G401 (cell line): Measurements from ENCODE around the gene SYT3. TPM values are rescaled to one million over a fixed set of nuclear protein-coding genes. Genes with fewer than 3 reads are reported as not detected.
"Not testable (repeated sequence)": the region's sequence is repeated elsewhere in the genome, so short reads cannot be mapped to it uniquely, and the experiment has no call there.

ENCODE experiments used
- DNase-seq: peaks from one replicate; pipeline ENCODE4 v3.0.0-alpha.2; 2015; ENCODE audit warnings: low spot score
- in situ Hi-C: cut with HindIII; loops from 2 replicates; pipeline ENCODE4 v1.10.0; 2016; ENCODE audit warnings: low sequenced_read_pairs, mixed read lengths
- total RNA-seq: library from RNA; depleted of rRNA; stranded (reverse); fragments of >200 nt; shearing (Covaris generic); gene quantifications from 2 replicates; pipeline ENCODE4 v1.2.3, GENCODE V29; 2014

Gene SYT3
- total RNA-seq, 1 experiment from 2014 or later: 2.7 TPM

DNA sequence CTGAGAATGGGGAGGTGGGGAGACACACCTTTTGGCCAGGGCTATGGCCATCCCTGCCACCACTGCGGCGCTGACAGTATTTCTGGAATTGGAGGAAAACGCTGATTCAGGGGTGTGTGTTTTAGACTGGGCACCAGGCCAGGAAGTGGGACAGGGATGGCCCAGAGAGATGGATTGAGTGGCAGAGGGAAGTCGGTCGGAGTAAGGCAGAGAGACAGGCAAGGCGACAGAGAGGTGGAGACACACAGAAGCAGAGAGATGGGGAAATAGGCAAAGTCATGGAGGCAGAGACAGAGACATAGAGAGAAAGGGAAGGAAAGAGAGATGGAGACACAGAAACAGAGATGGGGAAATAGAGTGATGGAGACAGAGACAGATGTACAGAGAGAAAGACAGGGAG, 5.4 kb upstream of the SYT3 start:
- no peak for DNase-seq
- in situ Hi-C loops: no loop called here

DNA sequence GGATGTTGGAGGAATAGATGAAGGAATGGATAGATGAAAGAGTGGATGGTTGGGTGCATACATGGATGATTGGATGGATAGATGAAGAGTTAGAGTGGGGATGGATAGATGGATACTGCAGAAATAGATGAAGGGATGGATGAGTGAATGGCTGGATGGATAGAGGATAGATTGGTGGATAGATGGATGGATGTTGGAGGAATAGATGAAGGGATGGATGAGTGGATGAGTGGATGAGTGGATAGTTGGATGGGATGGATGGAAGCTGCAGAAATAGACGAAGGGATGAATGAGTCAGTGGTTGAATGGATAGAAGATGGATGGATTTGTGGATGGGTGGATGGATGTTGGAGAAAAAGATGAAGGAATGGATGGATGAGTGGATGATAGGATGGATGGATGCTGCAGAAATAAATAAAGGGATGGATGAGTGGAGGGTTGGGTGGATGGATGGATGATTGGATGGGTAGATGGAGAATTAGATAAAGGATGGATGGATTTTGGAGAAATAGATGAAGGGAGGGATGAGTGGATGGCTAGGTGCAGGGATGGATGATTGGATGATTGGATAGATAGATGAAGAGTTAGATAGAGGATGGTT, 4.7 kb upstream of the SYT3 start:
- no peak for DNase-seq
- in situ Hi-C loops: no loop called here

DNA sequence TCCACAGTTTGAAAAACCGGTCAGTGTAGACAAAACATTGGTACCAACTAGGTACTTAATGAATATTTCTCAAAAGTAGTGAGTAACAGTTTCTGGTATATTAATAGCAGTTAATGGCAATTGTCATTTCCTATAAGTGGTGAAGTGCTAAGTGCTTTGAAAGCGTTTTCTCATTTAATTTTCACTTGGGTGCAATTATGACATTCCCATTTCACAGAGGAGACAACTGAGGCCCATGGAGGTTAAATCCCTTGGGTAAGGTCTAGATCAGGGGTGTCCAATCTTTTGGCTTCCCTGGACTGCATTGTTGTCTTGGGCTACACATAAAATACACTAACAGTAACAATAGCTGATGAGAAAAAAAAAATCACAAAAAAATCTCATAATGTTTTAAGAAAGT, 687 bp upstream of the SYT3 start:
- in situ Hi-C loops: no loop called here
- no peak for DNase-seq

DNA sequence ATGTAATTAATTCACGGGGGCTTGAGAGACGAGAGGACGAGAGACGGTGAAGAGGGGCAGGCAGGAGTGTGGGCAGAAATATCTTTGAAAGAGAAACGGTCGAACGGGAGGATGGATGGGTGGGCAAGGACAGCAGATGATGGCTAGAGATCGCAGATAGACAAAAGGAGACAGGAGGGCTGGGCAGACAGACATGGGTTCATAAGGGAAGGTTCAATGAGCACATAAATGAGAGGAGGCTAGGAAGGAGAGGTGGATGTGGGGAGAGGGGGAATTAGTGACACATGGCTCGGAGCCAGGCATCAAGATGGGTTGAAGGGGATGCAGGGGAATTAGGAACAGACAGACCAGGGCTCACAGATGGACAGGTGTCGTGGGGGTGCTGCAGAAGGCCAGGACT, 1.1 kb downstream of the SYT3 start:
- peak; percentile 38 for DNase-seq
- in situ Hi-C loops: no loop called here

DNA sequence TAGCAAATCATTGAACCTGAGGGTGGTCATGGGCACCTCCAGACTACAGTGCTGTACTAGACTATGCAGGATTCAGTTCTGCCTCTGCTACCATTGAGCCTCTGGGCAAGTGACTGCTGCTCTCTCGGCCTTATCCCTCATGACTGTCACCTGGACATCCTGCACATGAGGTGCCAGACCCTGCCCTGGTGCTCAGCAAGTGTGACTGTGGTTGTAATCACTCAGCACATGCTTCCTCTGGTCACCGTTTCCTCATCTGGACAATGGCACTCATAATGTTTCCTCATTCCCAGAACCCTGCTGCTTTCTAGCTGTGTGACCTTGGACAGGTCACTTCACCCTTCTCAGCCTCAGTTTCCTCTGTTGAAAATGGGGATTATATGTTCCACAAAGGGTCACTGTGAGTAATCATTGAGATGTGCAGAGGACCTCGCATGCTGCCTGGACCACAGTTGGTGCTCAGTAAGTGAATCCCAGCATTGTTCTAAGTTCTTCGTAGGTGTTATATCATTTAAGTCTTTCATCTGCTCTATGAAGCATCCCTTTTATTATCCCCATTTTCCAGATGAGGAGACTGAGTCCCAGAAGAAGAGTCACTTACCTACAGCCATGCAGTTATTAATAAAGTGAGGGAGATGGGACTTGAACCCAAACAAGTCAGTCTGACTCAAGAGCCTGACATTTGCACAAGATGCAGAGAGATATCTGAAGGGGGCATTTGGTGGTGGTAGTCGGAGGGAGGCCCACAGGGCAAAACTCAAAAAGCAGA, 3.2 kb downstream of the SYT3 start:
- DNase-seq: no peak
- in situ Hi-C loops: no loop called here

DNA sequence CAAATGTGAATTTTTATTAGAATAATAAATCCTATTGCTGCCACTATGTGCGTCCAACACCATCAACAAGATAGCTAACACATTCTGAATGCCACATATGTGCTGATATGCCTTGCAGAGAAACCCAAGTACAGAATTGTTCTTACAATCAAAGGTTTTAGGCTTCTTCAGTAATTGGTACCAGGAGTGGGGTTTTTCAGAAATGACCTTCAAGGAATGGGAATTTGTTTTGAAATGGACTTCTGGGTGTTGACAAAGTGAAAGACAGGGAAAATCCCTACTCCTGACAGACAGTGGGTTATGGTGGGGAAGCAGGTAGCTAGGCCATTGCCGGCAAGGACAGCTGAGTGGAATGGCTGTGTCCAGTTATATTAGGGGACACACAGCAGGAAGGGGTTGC, 5.7 kb downstream of the SYT3 start:
- in situ Hi-C loops: no loop called here
- no peak for DNase-seq

DNA sequence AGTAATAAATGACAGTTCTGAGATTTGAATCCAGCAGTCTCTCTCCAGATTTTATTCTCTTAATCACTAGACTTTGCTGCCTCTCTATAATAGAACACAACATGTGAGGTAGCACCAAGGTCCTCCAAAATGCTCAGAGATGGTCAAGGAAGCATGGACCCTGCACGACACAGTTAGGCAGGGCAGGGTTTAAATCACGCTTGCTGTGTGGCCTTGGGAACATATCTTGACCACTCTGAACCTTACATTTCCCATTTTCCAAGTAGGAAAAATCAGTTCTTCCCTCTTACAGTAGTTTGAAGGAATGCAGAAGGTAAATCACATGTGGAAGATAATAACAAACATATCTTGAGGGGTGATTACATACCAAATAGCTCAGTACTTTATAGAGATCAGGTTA, 6.3 kb downstream of the SYT3 start:
- no peak for DNase-seq
- in situ Hi-C loops: no loop called here

DNA sequence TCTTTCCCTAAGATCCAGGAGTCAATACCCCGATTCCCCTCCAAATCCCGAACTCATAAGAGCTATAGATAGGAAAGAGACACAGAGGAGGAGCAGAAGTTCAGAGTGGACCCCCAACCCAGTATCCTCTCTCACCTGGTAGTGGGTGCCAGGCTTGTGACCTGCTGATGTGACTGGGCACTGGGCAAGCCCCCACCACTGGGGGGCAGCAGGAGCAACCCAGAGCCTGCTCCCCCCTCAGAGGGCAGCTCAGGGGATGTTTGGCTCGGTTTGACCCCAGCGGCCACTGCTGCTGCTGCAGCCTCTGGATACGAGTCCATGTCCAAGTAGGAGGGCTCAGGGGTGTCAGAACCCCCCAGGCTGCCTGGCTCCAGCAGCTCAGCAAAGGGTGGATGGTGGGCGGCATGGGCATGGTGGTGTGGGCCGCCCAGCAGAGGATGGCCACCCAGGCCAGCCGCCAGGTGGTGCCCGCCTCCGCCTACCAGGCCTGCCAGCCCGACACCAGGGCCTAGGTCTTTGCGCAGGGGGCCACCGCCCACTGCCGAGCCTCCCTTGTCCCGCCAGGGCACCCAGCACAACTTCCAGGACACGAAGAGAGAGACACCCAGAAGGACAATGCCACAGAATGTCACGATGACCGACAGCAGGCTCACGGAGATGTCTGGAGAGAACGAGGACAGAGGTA, 7.4 kb downstream of the SYT3 start:
- no peak for DNase-seq
- in situ Hi-C loops: no loop called here

DNA sequence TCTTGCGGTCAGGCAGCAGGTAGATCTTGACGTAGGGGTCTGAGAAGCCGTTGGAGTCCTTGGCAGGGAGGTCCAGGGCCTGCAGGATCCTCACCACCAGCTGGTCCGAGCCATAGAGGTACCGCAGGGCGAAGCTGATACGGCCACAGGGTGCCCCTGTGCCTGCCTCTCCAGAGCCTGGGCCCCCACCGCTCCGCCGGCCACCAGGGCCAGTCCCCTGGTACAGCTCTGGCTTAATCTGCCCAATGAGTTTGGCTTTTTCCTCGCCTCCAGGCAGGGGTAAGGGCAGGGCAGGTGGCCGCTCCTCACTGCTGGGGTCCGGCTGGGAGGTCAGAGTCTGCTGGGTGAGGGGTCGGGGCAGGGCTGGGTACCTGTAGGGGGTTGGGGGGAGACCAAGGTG, 9.9 kb downstream of the SYT3 start:
- in situ Hi-C loops: no loop called here
- no peak for DNase-seq

DNA sequence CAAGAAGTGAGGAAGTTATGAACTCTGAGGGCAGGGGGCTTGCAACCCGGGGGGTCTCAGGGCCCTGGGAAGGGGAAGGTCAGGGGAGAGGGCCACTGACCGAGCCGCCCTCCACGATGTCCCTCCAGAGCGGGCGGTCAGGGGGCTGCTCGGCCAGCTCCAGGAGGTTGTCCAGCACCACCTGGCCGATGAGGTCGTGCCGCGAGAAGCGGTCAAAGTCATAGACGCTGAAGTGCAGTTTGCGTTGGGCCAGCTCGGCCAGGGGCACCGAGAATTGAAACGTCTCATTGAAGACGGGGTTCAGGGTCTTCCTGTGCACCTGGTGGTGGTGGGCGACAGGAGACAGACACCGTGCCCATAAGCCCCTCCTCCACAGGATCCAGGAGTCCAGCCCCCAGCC, 10.5 kb downstream of the SYT3 start:
- no peak for DNase-seq
- in situ Hi-C loops: no loop called here

DNA sequence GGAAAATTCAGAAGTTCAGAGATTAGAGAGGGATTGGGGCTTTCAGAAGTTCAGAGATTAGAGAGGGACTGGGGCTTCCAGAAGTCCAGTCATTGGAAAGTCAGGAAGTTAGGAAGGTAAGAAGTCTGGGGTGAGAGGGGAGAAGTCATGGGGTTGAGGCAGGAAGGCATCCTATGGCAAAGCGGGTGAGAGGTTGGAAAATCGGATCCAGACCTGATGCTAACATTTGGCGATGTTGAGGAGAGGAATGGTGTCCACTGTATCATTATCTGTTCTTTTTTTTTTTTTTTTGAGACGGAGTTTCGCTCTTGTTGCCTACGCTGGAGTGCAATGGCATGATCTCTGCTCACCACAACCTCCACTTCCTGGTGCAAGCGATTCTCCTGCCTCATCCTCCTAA, 11.1 kb downstream of the SYT3 start:
- in situ Hi-C loops: no loop called here
- no peak for DNase-seq

DNA sequence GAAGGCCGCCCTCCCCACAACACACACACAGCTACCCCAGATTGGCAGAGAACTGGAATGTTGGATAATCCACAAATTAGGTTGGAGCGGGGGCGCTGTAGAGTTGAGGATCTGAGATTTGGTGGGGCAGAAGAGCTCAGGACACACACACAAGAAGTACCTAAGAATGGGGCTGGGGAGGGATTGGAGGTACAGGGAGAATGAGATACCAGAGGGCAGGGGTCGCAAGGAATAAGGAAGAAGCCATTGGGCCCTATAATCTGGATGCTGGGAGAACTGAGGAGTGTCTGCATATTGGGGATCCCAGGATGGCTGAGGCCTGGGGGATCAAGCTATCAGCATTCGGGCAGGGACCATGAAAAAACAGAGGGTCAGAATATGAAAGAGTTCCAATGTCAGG, 11.5 kb downstream of the SYT3 start:
- in situ Hi-C loops: no loop called here
- no peak for DNase-seq

DNA sequence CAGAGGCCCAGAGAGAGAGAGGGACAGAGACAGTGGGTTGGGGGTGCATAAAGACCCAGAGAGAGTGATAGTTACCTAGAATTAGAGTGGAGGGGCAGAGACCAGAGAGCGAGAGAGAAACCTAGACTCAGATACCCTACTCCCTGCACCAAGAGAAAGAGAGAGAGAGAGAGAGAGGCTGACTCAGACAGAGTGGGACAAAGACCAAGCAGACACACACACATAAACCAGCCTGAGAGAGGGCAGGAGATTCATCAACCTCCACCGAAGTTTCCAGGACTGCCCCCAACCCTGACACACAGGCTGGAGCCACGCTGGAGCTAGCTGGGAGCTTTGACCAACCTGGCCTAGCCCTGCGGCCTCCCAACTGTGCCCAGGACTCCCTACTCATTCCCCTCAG, 12.9 kb downstream of the SYT3 start:
- DNase-seq: no peak
- in situ Hi-C loops: no loop called here

DNA sequence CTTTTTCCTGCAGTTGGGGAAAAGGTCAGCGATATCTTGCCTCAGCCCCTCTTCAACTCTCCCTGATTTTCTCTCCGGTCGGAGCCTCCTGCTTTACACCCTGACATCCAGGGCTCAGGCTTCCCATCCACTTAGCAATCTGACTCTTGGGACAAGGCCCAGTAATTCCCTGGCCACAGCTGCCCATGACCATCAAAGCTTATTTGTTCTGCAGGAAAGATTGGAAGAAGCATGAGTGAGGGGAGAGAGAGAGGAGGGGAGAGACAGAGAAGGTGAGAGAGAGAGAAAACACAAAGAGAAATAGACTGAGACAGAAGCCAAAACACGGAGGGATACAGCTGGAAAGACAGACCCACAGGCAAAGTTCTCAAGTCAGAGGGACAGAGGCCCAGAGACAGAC, 13.7 kb downstream of the SYT3 start:
- in situ Hi-C loops: no loop called here
- DNase-seq: no peak

DNA sequence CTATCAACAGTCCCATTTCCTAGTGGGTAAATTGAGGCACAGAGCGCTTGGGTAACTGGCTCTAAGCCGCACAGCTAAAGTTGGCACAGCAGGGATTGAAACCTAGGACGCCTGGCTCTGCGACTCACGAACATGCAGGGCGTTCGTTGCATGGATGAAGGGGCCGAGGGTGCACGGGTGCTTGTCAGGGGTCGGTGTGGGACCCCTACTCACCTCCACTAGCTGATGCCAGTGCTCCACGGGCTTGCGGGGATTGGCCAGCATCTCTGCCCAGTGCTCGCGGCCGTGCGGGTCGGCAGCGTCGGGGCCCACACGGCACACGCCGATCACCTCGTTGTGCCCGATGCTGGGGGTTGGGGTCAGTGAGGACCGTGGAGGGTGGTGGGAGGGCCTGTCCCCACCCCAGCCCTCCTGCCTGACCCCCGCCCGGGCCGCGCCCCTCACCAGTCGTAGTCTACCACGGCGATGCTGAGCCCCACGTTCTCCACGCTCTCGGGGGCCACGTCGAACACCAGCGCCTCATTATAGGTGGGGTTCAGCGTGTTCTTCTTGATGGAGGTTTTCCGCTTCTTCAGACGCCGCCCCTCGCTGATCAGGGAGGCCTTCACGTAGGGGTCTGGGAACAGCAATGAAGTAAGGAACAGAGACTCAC, 14.6 kb downstream of the SYT3 start:
- in situ Hi-C loops: no loop called here

DNA sequence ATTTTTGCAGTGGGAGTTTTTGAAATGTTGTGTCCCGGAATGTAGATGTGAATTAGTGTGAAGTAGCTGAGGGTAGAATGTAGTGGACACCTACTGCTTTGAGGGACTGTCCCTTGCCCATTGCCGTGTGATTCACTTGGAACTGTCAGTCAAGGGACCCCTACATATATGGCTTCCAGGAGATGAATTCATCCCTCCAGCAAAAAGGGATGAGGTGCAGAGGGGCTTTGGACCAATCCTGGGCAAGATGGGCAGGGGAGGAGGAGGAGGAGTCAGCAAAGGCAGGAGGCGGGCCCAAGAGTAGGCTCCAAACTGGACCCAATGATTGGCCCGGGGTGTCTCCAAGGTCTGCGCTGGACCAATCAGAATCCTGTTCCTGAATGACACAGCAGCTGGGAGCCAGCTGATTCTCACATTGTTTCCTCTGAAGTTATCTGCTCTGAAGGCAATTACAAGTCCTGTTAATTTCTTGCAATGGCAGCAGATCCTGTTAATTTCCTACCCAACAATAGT, 19.2 kb downstream of the SYT3 start:
- in situ Hi-C loops, DNase-seq: not testable (repeated sequence)

More for the DNA sequence above, 14.6 kb downstream of the SYT3 start:
- no peak for DNase-seq

DNA sequence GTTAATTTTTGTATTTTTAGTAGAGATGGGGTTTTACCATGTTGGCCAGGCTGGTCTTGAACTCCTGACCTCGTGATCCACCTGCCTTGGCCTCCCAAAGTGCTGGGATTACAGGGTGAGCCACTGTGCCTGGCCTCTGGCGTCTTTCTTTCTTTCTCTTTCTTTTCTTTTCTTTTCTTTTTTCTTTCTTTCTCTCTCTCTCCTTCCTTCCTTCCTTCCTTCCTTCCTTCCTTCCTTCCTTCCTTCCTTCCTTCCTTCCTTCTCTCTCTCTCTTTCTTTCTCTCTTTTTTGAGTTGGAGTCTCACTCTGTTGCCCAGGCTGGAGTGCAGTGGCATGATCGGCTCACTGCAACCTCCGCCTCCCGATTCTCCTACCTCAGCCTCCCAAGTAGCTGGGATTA, 20.5 kb downstream of the SYT3 start:
- in situ Hi-C loops, DNase-seq: not testable (repeated sequence)

DNA sequence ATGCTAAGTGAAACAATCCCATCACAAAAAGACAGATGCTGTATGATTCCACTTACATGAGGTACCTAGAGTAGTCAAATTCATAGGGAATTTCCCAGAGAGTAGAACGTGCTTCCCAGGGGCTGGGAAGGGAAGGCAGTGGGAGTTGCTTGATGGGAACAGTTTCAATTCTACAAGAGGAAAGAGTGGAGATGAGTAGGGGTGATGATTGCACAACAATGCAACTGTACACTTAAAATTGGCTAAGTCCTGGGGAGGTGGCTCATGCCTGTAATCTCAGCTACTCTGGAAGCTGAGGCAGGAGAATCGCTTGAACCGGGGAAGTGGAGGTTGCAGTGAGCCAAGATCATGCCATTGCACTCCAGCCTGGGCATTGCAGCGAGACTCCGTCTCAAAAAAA, 21.3 kb downstream of the SYT3 start:
- in situ Hi-C loops, DNase-seq: not testable (repeated sequence)

DNA sequence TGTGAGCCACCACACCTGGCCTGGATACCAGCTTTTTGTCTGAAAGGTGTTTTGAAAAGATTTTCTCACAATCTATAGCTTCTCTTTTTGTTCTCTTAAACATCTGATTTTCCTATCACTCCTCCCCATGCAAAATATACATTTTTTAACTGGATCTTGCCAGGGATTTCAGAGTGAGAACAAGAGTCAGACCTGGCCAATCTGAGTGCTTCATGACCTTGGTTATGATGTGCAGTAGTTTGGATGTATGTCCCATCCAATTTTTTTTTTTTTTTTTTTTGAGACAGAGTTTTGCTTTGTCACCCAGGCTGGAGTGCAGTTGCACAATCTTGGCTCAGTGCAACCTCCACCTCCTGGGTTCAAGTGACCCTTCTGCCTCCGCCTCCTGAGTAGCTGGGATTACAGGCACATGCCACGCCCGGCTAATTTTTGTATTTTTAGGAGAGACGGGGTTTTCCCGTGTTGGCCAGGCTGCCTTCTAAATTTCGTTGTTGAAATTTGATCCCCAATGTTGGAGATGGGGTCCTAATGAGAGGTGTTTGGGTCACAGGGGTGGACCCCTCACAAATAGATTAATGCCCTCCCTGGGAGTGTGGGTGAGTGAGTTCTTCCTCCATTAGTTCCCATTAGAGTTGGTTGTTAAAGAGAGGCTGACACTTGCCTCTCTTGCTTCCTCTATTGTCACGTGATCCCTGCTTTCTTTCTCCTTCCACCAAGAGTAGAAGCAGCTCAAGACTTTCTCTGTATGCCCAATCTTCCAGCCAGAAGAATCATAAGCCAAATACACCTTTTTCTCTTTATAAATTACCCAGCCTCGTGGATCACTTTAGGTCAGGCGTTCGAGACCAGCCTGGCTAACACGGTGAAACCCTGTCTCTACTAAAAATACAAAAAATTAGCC, 26.9 kb downstream of the SYT3 start:
- DNase-seq, in situ Hi-C loops: not testable (repeated sequence)
